Neural cell (in vitro differentiated cells): ENCODE data around the gene PEX7. TPM values are rescaled to one million over a fixed set of nuclear protein-coding genes. Genes with fewer than 3 reads are reported as not detected.

Source experiments
- H2AFZ ChIP-seq: fragments of 200-600, 300-800 bp; sonication (generic), shearing (Covaris generic); 2 replicates; pipeline ENCODE4 v1.6.0; 2014; ENCODE audit warnings: low read depth, mild to moderate bottlenecking, antibody characterized with exemption, low read length, moderate library complexity
- H3F3A ChIP-seq: fragments of 200-600 bp; shearing (Covaris generic); 2 replicates; pipeline ENCODE4 v1.6.1; 2016; ENCODE audit warnings: mild to moderate bottlenecking, moderate library complexity, mixed read lengths, antibody characterized with exemption, low read length; ENCODE audit not compliant: insufficient read depth, poor library complexity, severe bottlenecking
- H3K27ac ChIP-seq: fragments of 200-600, 300-800 bp; sonication (generic), shearing (Covaris generic); 2 replicates; pipeline ENCODE4 v1.5.1; 2014; ENCODE audit warnings: mild to moderate bottlenecking, low read length, moderate library complexity
- H3K27me3 ChIP-seq: fragments of 300-800, 200-600 bp; sonication (generic), shearing (Covaris generic); 2 replicates; pipeline ENCODE4 v1.6.0; 2014; ENCODE audit warnings: mild to moderate bottlenecking, low read depth, low read length, moderate library complexity; ENCODE audit not compliant: insufficient read depth
- H3K36me3 ChIP-seq: fragments of 300-800, 200-600 bp; sonication (generic), shearing (Covaris generic); 2 replicates; pipeline ENCODE4 v1.5.1; 2014; ENCODE audit warnings: mild to moderate bottlenecking, antibody characterized with exemption, low read length, moderate library complexity; ENCODE audit not compliant: insufficient read depth
- H3K4me2 ChIP-seq: fragments of 300-800, 200-600 bp; sonication (generic), shearing (Covaris generic); 2 replicates; pipeline ENCODE4 v1.6.0; 2014; ENCODE audit warnings: mild to moderate bottlenecking, low read length
- H3K4me3 ChIP-seq: fragments of 300-800, 200-600 bp; sonication (generic), shearing (Covaris generic); 2 replicates; pipeline ENCODE4 v1.5.1; 2014; ENCODE audit warnings: mild to moderate bottlenecking, low read length, moderate library complexity
- H3K79me2 ChIP-seq: fragments of 200-600 bp; shearing (Covaris generic); replicated peaks from 2 replicates; pipeline ENCODE4 v1.6.0; 2014; ENCODE audit warnings: mild to moderate bottlenecking, low read length, moderate library complexity; ENCODE audit not compliant: insufficient read depth
- H3K9ac ChIP-seq: fragments of 300-800, 200-600 bp; sonication (generic), shearing (Covaris generic); 2 replicates; pipeline ENCODE4 v1.6.1; 2016; ENCODE audit warnings: mild to moderate bottlenecking, low read length, mixed read lengths
- H3K9me2 ChIP-seq: fragments of 200-600 bp; shearing (Covaris generic); 2 replicates; pipeline ENCODE4 v1.6.1; 2016; ENCODE audit warnings: mild to moderate bottlenecking, low read length, mixed read lengths; ENCODE audit not compliant: insufficient read depth
- H3K9me3 ChIP-seq: fragments of 200-600, 300-800 bp; sonication (generic), shearing (Covaris generic); 2 replicates; pipeline ENCODE4 v1.6.1; 2016; ENCODE audit warnings: mild to moderate bottlenecking, mixed run types, low read length, moderate library complexity, mixed read lengths
- H4K20me1 ChIP-seq: fragments of 200-600 bp; shearing (Covaris generic); 2 replicates; pipeline ENCODE4 v1.6.1; 2016; ENCODE audit warnings: mild to moderate bottlenecking, mixed run types; ENCODE audit not compliant: insufficient read depth
- EP300 ChIP-seq: fragments of 450-650 bp; conservative IDR thresholded peaks from 2 replicates; pipeline ENCODE4 v1.6.1; 2014; ENCODE audit warnings: antibody characterized with exemption, mild to moderate bottlenecking, moderate library complexity; ENCODE audit not compliant: poor library complexity, severe bottlenecking
- EZH2 ChIP-seq: fragments of 200-600, 300-800 bp; shearing (Covaris generic), sonication (generic); IDR thresholded peaks from 2 replicates; pipeline ENCODE4 v1.6.1; 2014; ENCODE audit warnings: antibody characterized with exemption, low read length, borderline replicate concordance, mild to moderate bottlenecking; ENCODE audit not compliant: insufficient read depth, poor library complexity, severe bottlenecking
- MXI1 ChIP-seq: fragments of 450-650 bp; conservative IDR thresholded peaks from 2 replicates; pipeline ENCODE4 v1.6.1; 2014; ENCODE audit warnings: antibody characterized with exemption, mild to moderate bottlenecking; ENCODE audit not compliant: poor library complexity, severe bottlenecking
- POLR2AphosphoS5 ChIP-seq: IDR thresholded peaks from 2 replicates; pipeline ENCODE4 v1.6.1; 2012
- RAD21 ChIP-seq: fragments of 450-650 bp; conservative IDR thresholded peaks from 2 replicates; pipeline ENCODE4 v1.6.1; 2014; ENCODE audit warnings: antibody characterized with exemption, mild to moderate bottlenecking, moderate library complexity
- SMC3 ChIP-seq: fragments of 450-650 bp; conservative IDR thresholded peaks from 2 replicates; pipeline ENCODE4 v1.6.1; 2014; ENCODE audit warnings: antibody characterized with exemption, mild to moderate bottlenecking, moderate library complexity; ENCODE audit not compliant: poor library complexity
- TAF1 ChIP-seq: IDR thresholded peaks from 2 replicates; pipeline ENCODE4 v1.6.1; 2012; ENCODE audit warnings: low read depth
- polyA minus RNA-seq: library from RNA; depleted of rRNA, polyadenylated mRNA; stranded (reverse); fragments of >200 nt; gene quantifications from 2 replicates; pipeline ENCODE4 v1.2.3, GENCODE V29; 2014
- polyA plus RNA-seq: library from polyadenylated mRNA; depleted of rRNA; stranded (reverse); fragments of >200 nt; gene quantifications from 2 replicates; pipeline ENCODE4 v1.2.3, GENCODE V29; 2014
- TF ChIP-seq, protein P1 (sequence below): IDR thresholded peaks from 2 replicates; pipeline ENCODE4 v1.6.1; 2012; ENCODE audit warnings: borderline replicate concordance
- TF ChIP-seq, protein P2 (sequence below): fragments of 450-650 bp; IDR thresholded peaks from 2 replicates; pipeline ENCODE4 v1.5.1; 2014; ENCODE audit warnings: antibody characterized with exemption, mild to moderate bottlenecking, moderate library complexity; ENCODE audit not compliant: poor library complexity, severe bottlenecking

The PEX7 gene, protein sequence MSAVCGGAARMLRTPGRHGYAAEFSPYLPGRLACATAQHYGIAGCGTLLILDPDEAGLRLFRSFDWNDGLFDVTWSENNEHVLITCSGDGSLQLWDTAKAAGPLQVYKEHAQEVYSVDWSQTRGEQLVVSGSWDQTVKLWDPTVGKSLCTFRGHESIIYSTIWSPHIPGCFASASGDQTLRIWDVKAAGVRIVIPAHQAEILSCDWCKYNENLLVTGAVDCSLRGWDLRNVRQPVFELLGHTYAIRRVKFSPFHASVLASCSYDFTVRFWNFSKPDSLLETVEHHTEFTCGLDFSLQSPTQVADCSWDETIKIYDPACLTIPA
- polyA plus RNA-seq (5.3 and 10.8 TPM in 2 replicates), polyA minus RNA-seq (6.1 and 7.4 TPM in 2 replicates)

DNA sequence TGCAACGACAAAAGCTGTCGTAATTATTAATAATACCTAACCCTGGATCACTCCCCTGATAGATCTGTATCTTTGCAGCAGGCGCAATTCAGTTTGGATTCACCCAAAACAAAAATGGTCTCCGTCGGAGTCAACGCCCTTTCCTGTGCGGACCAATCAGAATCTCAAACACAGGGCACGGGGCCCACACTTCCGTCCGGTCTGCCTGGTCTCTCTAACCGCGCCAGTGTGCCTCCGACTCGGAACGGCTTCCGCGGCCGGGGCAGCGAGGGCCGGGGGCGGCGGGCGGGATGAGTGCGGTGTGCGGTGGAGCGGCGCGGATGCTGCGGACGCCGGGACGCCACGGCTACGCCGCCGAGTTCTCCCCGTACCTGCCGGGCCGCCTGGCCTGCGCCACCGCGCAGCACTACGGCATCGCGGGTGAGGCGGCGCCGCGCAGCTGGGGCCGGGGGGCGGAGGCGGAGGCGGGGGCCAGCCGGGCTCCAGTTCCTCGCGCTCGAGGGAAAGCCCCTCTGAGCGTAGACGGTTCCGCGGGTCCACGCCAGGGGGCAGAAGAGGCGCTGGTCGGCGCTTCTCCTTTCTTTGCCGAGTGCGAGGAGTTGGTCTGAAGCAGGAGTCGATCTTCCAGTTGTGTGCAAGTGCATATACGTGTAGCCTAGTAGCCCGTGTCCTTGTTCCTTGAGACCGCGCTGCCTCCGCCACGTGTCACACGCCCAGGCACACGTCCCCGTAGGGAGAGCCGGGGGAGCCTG lies at the start of gene PEX7:
TSS of gene PEX7 (plus strand) at position 217 of the 752 bp plus-strand sequence. CDS start at position 291, 74 bp downstream.
- H3K9me2 ChIP-seq: no peaks in the 10 kb centered on the region
- peak within 1 kb of the TSS; percentile 64 for H3K27ac ChIP-seq
- peak within 1 kb of the TSS; percentile 76 for H3K4me3 ChIP-seq
- no peaks in the 10 kb centered on the region for H3K79me2 ChIP-seq
- peak within 1 kb of the TSS; percentile 90 for H2AFZ ChIP-seq
- H3K4me2 ChIP-seq: peak within 1 kb of the TSS; percentile 65
- no peaks in the 10 kb centered on the region for H4K20me1 ChIP-seq
- no peaks in the 10 kb centered on the region for H3K9me3 ChIP-seq
- H3K27me3 ChIP-seq: no peaks in the 10 kb centered on the region
- H3K36me3 ChIP-seq: no peaks in the 10 kb centered on the region
- H3K9ac ChIP-seq: peak within 1 kb of the TSS; percentile 77
- TF ChIP-seq, protein P1, sequence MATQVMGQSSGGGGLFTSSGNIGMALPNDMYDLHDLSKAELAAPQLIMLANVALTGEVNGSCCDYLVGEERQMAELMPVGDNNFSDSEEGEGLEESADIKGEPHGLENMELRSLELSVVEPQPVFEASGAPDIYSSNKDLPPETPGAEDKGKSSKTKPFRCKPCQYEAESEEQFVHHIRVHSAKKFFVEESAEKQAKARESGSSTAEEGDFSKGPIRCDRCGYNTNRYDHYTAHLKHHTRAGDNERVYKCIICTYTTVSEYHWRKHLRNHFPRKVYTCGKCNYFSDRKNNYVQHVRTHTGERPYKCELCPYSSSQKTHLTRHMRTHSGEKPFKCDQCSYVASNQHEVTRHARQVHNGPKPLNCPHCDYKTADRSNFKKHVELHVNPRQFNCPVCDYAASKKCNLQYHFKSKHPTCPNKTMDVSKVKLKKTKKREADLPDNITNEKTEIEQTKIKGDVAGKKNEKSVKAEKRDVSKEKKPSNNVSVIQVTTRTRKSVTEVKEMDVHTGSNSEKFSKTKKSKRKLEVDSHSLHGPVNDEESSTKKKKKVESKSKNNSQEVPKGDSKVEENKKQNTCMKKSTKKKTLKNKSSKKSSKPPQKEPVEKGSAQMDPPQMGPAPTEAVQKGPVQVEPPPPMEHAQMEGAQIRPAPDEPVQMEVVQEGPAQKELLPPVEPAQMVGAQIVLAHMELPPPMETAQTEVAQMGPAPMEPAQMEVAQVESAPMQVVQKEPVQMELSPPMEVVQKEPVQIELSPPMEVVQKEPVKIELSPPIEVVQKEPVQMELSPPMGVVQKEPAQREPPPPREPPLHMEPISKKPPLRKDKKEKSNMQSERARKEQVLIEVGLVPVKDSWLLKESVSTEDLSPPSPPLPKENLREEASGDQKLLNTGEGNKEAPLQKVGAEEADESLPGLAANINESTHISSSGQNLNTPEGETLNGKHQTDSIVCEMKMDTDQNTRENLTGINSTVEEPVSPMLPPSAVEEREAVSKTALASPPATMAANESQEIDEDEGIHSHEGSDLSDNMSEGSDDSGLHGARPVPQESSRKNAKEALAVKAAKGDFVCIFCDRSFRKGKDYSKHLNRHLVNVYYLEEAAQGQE: no peak
- TF ChIP-seq TAF1 (no peak), SMC3 (peak; percentile 70), POLR2AphosphoS5 (peak; percentile 74), RAD21 (peak; percentile 60), MXI1 (no peak), EP300 (peak; percentile 49), EZH2 (no peak)
- TF ChIP-seq, protein P2, sequence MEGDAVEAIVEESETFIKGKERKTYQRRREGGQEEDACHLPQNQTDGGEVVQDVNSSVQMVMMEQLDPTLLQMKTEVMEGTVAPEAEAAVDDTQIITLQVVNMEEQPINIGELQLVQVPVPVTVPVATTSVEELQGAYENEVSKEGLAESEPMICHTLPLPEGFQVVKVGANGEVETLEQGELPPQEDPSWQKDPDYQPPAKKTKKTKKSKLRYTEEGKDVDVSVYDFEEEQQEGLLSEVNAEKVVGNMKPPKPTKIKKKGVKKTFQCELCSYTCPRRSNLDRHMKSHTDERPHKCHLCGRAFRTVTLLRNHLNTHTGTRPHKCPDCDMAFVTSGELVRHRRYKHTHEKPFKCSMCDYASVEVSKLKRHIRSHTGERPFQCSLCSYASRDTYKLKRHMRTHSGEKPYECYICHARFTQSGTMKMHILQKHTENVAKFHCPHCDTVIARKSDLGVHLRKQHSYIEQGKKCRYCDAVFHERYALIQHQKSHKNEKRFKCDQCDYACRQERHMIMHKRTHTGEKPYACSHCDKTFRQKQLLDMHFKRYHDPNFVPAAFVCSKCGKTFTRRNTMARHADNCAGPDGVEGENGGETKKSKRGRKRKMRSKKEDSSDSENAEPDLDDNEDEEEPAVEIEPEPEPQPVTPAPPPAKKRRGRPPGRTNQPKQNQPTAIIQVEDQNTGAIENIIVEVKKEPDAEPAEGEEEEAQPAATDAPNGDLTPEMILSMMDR: peak; percentile 73
- H3F3A ChIP-seq: no peaks in the 10 kb centered on the region

DNA sequence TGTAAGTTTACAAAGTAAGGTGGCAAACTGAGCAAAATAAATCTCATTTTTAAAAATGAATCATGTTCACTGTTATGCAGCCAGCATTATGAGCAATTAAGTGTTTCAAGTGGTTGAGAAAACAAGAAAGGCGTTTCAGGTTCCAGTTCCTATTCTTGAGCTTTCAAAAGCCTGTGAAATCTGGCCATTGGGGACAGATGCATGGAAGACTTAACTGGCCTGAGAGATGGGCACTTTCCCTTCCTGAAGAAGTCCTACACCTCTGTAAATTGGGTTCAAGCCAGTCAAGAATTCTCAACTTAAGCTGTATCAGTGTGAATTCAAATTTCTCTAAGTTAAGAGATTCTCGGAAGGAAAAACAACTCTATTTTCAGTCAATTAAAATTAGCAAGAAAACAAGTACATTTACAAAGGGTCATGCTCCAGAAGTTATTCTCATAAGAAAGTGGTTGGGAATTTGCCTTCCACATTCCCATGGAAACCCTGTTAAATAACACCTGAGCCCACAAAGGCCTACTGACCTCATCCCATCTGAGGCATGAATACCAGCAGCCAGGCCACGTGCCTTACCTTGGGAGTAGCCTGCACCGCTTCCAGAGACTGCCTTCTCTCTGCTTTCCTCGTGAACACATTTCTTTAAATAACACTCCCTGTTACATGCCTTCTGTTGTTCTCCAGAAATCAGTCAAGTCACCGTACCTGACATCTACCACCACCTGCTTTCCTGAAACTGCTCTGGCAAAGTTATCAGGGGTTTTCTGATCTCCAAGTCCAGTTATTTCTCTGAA lies 49.5 kb upstream of the PEX7 start:
- Histone ChIP-seq H3K27ac (no peak overlapping the region), H4K20me1 (no peaks in the 10 kb centered on the region), H3K4me2 (no peak overlapping the region), H3K9me2 (no peaks in the 10 kb centered on the region), H3K36me3 (no peaks in the 10 kb centered on the region), H3K79me2 (no peaks in the 10 kb centered on the region), H3K9ac (no peak overlapping the region), H3F3A (no peaks in the 10 kb centered on the region), H3K4me3 (no peak overlapping the region), H3K27me3 (no peaks in the 10 kb centered on the region), H2AFZ (no peak overlapping the region), H3K9me3 (no peaks in the 10 kb centered on the region)
- TF ChIP-seq MXI1 (no peak), SMC3 (no peak), RAD21 (no peak), TAF1 (no peak), EZH2 (no peak), POLR2AphosphoS5 (no peak), EP300 (no peak)
- TF ChIP-seq, protein P2: no peak
- TF ChIP-seq, protein P1: no peak
